ENCODE results near the gene CLEC5A.

GRCh38 chr7:141992688-141993087, 45.9 kb upstream of the CLEC5A start:
- TF ChIP-seq POLR2A (IDR thresholded peaks at IDR 0.05) = no peak
- TF ChIP-seq CTCF (IDR thresholded peaks at IDR 0.05) = no peak

Data from heart left ventricle (tissue), 13 donors.